WERI-Rb-1 (cell line): ENCODE measurements around the gene ETNPPL.

Source experiments
- DNase-seq: peaks from one replicate; pipeline ENCODE4 v3.0.0-alpha.2; 2020
- H3K27ac ChIP-seq: fragments of 250-450 bp; sonication (Bioruptor Pico); 2 replicates; pipeline ENCODE4 v1.5.1; 2020; ENCODE audit warnings: mild to moderate bottlenecking, moderate library complexity
- H3K27me3 ChIP-seq: fragments of 250-450 bp; sonication (Bioruptor Pico); 2 replicates; pipeline ENCODE4 v1.5.1; 2021; ENCODE audit warnings: mild to moderate bottlenecking, low read depth, moderate library complexity; ENCODE audit not compliant: insufficient read depth, severe bottlenecking
- H3K36me3 ChIP-seq: fragments of 250-450 bp; sonication (Bioruptor Pico); 2 replicates; pipeline ENCODE4 v1.5.1; 2020; ENCODE audit warnings: mild to moderate bottlenecking, moderate library complexity
- H3K4me3 ChIP-seq: 2 replicates; pipeline ENCODE4 v1.5.1; 2011; ENCODE audit warnings: low read depth, mild to moderate bottlenecking, control low read depth, low read length
- H3K9me3 ChIP-seq: fragments of 250-450 bp; sonication (Bioruptor Pico); 2 replicates; pipeline ENCODE4 v1.5.1; 2021; ENCODE audit warnings: mild to moderate bottlenecking, moderate library complexity; ENCODE audit not compliant: severe bottlenecking
- TF ChIP-seq, protein P1 (sequence below): IDR thresholded peaks from 2 replicates; pipeline ENCODE4 v1.5.1; 2011; ENCODE audit warnings: low read depth, mild to moderate bottlenecking, control low read depth, inconsistent platforms, low read length

Gene ETNPPL

DNA sequence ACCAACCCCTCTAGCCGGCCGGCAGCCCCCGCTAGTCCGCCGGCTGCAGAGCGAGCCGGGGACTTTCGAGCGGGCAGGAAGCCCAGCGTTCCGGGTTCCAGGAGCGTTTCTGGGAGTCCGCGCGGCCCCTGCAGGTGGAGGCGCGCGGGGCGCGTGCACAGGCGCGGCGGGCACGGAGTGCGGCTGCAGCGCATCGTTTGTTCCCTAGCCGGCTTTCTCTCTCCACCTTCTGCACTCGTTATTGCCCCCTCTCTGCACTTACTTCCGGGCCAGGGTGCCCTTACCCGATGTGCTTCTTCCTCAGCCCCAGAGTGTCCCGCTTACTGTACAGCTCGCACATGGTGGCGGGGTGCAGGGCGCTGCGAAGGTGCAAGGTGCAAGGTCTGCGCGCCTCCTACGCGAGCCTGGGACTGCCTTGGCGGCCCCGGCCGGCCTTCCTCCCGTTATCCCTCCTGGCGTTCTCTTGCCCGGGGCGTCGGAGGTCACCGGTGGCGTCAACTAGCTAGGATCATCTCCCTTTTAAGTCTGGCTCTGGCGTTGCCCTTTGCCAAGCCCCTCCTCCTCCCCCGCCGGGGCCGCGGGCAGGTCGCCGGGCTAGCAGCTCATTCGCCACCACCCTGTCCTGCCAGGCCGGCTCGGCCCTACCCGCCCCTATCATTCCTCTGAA is at the start of gene ETNPPL:
Gene ETNPPL (minus strand): TSS at position 495 of the 667 bp plus-strand sequence. CDS start 155 bp downstream, at position 340.
- Histone ChIP-seq H3K27me3 (peaks cover 19% of the 10 kb centered on the region), H3K27ac (no peak within 1 kb of the TSS), H3K36me3 (no peaks in the 10 kb centered on the region), H3K9me3 (no peaks in the 10 kb centered on the region), H3K4me3 (peak within 1 kb of the TSS; percentile 45)
- TF ChIP-seq, protein P1, sequence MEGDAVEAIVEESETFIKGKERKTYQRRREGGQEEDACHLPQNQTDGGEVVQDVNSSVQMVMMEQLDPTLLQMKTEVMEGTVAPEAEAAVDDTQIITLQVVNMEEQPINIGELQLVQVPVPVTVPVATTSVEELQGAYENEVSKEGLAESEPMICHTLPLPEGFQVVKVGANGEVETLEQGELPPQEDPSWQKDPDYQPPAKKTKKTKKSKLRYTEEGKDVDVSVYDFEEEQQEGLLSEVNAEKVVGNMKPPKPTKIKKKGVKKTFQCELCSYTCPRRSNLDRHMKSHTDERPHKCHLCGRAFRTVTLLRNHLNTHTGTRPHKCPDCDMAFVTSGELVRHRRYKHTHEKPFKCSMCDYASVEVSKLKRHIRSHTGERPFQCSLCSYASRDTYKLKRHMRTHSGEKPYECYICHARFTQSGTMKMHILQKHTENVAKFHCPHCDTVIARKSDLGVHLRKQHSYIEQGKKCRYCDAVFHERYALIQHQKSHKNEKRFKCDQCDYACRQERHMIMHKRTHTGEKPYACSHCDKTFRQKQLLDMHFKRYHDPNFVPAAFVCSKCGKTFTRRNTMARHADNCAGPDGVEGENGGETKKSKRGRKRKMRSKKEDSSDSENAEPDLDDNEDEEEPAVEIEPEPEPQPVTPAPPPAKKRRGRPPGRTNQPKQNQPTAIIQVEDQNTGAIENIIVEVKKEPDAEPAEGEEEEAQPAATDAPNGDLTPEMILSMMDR, result peak; percentile 39; the same call in 1 of the 2 replicates
- DNase-seq, result peak; percentile 59

DNA sequence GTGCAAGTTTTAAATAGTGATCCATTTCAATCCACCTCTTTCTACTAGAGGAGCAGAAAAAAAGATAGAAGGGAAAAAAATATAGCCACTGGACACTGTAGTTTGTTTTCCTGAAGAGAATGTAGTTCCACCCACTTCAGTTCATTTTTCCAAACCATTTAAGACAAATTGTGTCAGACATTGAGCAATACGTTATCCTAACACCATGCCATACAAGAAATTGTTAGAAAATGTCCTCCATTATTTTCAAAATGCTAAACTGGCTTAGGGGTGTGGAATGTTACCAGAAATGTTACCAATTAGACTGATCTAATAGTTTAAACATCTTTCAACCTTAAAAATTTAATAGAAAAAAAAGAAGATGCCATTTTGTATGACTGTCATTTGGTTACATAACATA is 48.6 kb upstream of the ETNPPL start:
- Histone ChIP-seq H3K4me3 (no peak overlapping the region), H3K36me3 (no peaks in the 10 kb centered on the region), H3K27me3 (no peaks in the 10 kb centered on the region), H3K9me3 (no peaks in the 10 kb centered on the region), H3K27ac (no peak overlapping the region)
- TF ChIP-seq, protein P1, result no peak
- no peak for DNase-seq

DNA sequence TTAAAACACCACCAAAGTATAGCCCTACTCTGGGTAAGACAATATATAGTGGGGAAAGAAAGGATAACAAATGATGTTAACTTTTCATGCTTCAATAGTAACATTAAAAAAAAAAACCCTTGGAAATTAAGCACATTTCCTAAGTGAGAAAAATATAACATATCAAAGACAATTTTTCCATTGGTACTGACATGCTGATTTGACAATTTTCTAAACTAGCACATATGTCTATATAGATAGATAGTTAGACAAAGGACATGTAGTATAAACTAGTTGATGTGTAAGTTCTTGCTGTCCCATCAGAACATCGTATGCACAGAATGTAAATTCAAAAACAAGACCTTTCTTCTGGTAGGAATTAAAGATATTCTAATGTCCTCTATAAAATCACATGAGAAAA is 47.2 kb upstream of the ETNPPL start:
- TF ChIP-seq, protein P1, result no peak
- Histone ChIP-seq H3K9me3 (no peaks in the 10 kb centered on the region), H3K4me3 (no peak overlapping the region), H3K36me3 (no peaks in the 10 kb centered on the region), H3K27ac (no peak overlapping the region), H3K27me3 (no peaks in the 10 kb centered on the region)
- no peak for DNase-seq

DNA sequence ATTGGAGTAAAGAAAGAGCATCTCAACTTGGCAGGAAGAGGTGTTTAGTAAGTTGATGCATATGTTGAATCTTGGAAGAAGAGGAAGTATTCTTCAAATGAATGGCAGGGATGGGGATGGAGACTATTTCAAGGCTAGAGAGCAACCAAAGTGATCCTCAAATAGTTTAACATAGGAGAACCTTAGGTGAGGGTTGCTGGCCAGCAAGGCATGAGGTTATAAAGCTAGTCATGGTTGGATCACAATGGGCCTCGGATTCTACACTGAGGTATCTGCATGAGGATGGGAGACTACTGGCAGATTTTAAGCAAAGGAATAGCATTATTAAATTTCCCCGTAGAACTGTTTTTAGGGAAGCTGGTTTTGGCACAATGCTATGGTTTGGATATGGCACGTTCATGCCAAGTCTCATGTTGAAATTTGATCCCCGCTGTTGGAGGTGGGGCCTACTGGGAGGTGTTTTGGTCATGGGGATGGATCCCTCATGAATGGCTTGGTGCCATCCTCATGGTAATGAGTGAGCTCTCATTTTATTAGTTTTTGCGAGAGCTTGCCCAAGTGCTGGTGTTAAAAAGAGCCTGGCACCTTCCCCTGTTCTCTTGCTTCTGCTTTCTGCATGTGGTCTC is 41.9 kb upstream of the ETNPPL start:
- DNase-seq, result no peak
- TF ChIP-seq, protein P1, result no peak

DNA sequence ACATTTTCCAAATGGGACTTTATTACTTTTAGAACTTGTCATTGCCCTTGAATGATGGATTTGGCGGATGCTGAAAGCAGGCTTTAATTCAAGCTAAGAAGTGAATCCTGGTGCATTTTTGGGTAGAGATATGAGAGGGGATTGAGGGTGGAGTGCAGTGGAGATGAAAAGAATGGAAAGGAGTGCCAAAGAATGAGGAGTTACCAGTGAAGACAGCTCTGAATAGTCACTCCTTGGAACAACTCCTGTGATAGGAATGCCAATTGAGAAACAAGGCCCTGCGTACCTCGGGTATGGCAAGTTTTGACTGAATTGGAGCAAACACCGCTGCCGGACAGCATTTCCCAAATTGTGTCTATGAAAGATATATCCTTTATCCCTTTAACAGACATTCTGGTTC is 36.5 kb upstream of the ETNPPL start:
- TF ChIP-seq, protein P1, result no peak
- H3K27me3 ChIP-seq, result no peaks in the 10 kb centered on the region
- no peak overlapping the region for H3K4me3 ChIP-seq
- no peaks in the 10 kb centered on the region for H3K36me3 ChIP-seq
- H3K9me3 ChIP-seq, result no peaks in the 10 kb centered on the region
- DNase-seq, result no peak
- H3K27ac ChIP-seq, result no peak overlapping the region

More for the DNA sequence above, 41.9 kb upstream of the ETNPPL start:
- Histone ChIP-seq H3K27me3 (no peaks in the 10 kb centered on the region), H3K27ac (no peak overlapping the region), H3K4me3 (no peak overlapping the region), H3K9me3 (no peaks in the 10 kb centered on the region), H3K36me3 (no peaks in the 10 kb centered on the region)
